K562 (cell line): ENCODE measurements around the gene C12orf42. TPM values are rescaled to one million over a fixed set of nuclear protein-coding genes. Genes with fewer than 3 reads are reported as not detected.

Source experiments
- ATAC-seq: fragments of 200-7000 bp; cut with Tn5 transposase; 3 replicates; pipeline ENCODE4 v1.9.1; 2020; ENCODE audit warnings: moderate library complexity
- BruUV-seq: library from RNA; stranded (reverse); fragments of 400-500 nt; replicated peaks from 2 replicates; lab custom pipeline; 2021; lab: Mats Ljungman, UMichigan
- CTCF ChIA-PET: fragments of 300-600 bp; formaldehyde crosslinking; extraction: SDS; loops from one replicate; lab custom pipeline; 2021; ENCODE audit warnings: low intra/inter-chr PET ratio; lab: Yijun Ruan, JAX
- POLR2A ChIA-PET: fragments of 300-600, 350-650 bp; sonication (Branson Sonifier 250); formaldehyde crosslinking; extraction: SDS; loops from one replicate; lab custom pipeline; 2021; ENCODE audit warnings: antibody characterized with exemption, inconsistent platforms; lab: Yijun Ruan, JAX
- DNase-seq, 4 experiments: peaks; one replicate each; pipeline versions ENCODE4 v3.0.0 to v3.0.0-alpha.2; 2011 to 2018; ENCODE audit warnings: low spot score in 3 of 4, mixed read lengths in 3 of 4; ENCODE audit errors: extremely low read depth in 1 of 4
- FAIRE-seq: peaks from 2 replicates; lab custom pipeline; 2011; peaks lifted over from hg19 to GRCh38; lab: Jason Lieb, UNC
- H2AFZ ChIP-seq: 2 replicates; pipeline ENCODE4 v1.6.0; 2011; ENCODE audit warnings: low read depth, low read length, control low read depth, inconsistent platforms
- H3K27ac ChIP-seq: fragments of 200-600 bp; 3 replicates; pipeline ENCODE4 v1.8.0; 2011; ENCODE audit warnings: low read depth, mild to moderate bottlenecking, control low read depth, inconsistent platforms, low read length, moderate library complexity, mixed read lengths; ENCODE audit errors: extremely low read depth
- H3K27me3 ChIP-seq, 2 experiments: fragments of 300-600 bp in 1 of 2; 2 replicates in 1 of 2; 3 replicates in 1 of 2; pipeline versions ENCODE4 v1.6.0 to v1.8.0; 2011; ENCODE audit warnings: inconsistent platforms in 2 of 2, low read length in 2 of 2, mild to moderate bottlenecking in 1 of 2, mixed read lengths in 1 of 2, moderate library complexity in 1 of 2; ENCODE audit not compliant: control insufficient read depth in 2 of 2, insufficient read depth in 2 of 2
- H3K36me3 ChIP-seq: fragments of 300-600 bp; 3 replicates; pipeline ENCODE4 v1.8.0; 2011; ENCODE audit warnings: mild to moderate bottlenecking, low read length, inconsistent platforms; ENCODE audit not compliant: control insufficient read depth, insufficient read depth
- H3K4me1 ChIP-seq, 2 experiments: fragments of 200-600 bp in 1 of 2; replicated peaks in 1 of 2; 2 replicates in 1 of 2; 3 replicates in 1 of 2; pipeline versions ENCODE4 v1.5.1 to v1.8.0; 2011; ENCODE audit warnings: inconsistent platforms in 2 of 2, low read length in 2 of 2, mild to moderate bottlenecking in 1 of 2, mixed read lengths in 1 of 2, moderate library complexity in 1 of 2; ENCODE audit not compliant: control insufficient read depth in 2 of 2, insufficient read depth in 2 of 2
- H3K4me2 ChIP-seq: 2 replicates; pipeline ENCODE4 v1.6.1; 2011; ENCODE audit warnings: low read length, control low read depth, inconsistent platforms, mixed read lengths; ENCODE audit not compliant: insufficient read depth
- H3K4me3 ChIP-seq: fragments of 200-600 bp; sonication (generic), shearing (Covaris generic); 2 replicates; pipeline ENCODE4 v1.5.1; 2016; ENCODE audit warnings: control low read depth, inconsistent platforms
- H3K79me2 ChIP-seq: fragments of 200-600 bp; 3 replicates; pipeline ENCODE4 v1.8.0; 2011; ENCODE audit warnings: low read length, inconsistent platforms; ENCODE audit not compliant: control insufficient read depth, insufficient read depth
- H3K9ac ChIP-seq, 2 experiments: 2 replicates each; pipeline versions ENCODE4 v1.6.0 to v1.6.1; 2011; ENCODE audit warnings: low read depth in 2 of 2, low read length in 2 of 2, control low read depth in 1 of 2, inconsistent platforms in 1 of 2, mild to moderate bottlenecking in 1 of 2, mixed read lengths in 1 of 2; ENCODE audit not compliant: insufficient read depth in 1 of 2
- H3K9me1 ChIP-seq: one replicate; pipeline ENCODE4 v1.6.0; 2011; ENCODE audit warnings: inconsistent platforms, mild to moderate bottlenecking, low read length, moderate library complexity; ENCODE audit not compliant: control insufficient read depth, insufficient read depth
- H3K9me3 ChIP-seq: replicated peaks from 2 replicates; pipeline ENCODE4 v1.5.1; 2011; ENCODE audit warnings: low read depth, low read length, inconsistent platforms; ENCODE audit not compliant: control insufficient read depth, insufficient read depth
- H4K20me1 ChIP-seq: replicated peaks from 2 replicates; pipeline ENCODE4 v1.6.1; 2011; ENCODE audit warnings: low read length, inconsistent platforms, mixed read lengths; ENCODE audit not compliant: control insufficient read depth, insufficient read depth
- CBFA2T2 ChIP-seq: fragments of 450-650 bp; conservative IDR thresholded peaks from 2 replicates; pipeline ENCODE4 v1.6.1; 2017; ENCODE audit warnings: mild to moderate bottlenecking
- HOMEZ ChIP-seq: fragments of 250-450 bp; sonication (Bioruptor Pico); IDR thresholded peaks from 2 replicates; pipeline ENCODE4 v1.4.0; 2020; ENCODE audit warnings: mild to moderate bottlenecking, moderate library complexity
- NONO ChIP-seq, 2 experiments: fragments of 200-400 bp in 1 of 2; fragments of 450-650 bp in 1 of 2; formaldehyde crosslinking in 1 of 2; IDR thresholded peaks; 2 replicates each; pipeline ENCODE4 v1.6.1; 2017; ENCODE audit warnings: low read depth in 2 of 2, mild to moderate bottlenecking in 2 of 2, moderate library complexity in 2 of 2, low read length in 1 of 2
- PML ChIP-seq: IDR thresholded peaks from 2 replicates; pipeline ENCODE4 v1.6.1; 2012; ENCODE audit warnings: low read length, inconsistent platforms
- RBM15 ChIP-seq: fragments of 200-400 bp; formaldehyde crosslinking; IDR thresholded peaks from 2 replicates; pipeline ENCODE4 v1.6.1; 2018; ENCODE audit warnings: mild to moderate bottlenecking, low read length, moderate library complexity; ENCODE audit not compliant: insufficient read depth
- SNAPC5 ChIP-seq: fragments of 250-450 bp; sonication (Bioruptor Pico); IDR thresholded peaks from 2 replicates; pipeline ENCODE4 v1.8.0; 2021; ENCODE audit warnings: moderate library complexity, mild to moderate bottlenecking, inconsistent platforms
- TAF9B ChIP-seq: fragments of 450-650 bp; IDR thresholded peaks from 2 replicates; pipeline ENCODE4 v1.6.1; 2018; ENCODE audit warnings: mild to moderate bottlenecking; ENCODE audit not compliant: partially characterized antibody
- TFE3 ChIP-seq: fragments of 450-650 bp; formaldehyde crosslinking; IDR thresholded peaks from 2 replicates; pipeline ENCODE4 v1.4.0; 2020; ENCODE audit warnings: mild to moderate bottlenecking, mixed read lengths
- TRIM24 ChIP-seq, 2 experiments: fragments of 450-650 bp; IDR thresholded peaks; 2 replicates each; pipeline ENCODE4 v1.6.1; 2016
- USF2 ChIP-seq: sonication (generic); formaldehyde crosslinking; IDR thresholded peaks from 2 replicates; pipeline ENCODE4 v1.5.0; 2020; ENCODE audit warnings: missing genetic modification reagents
- ZNF174 ChIP-seq: fragments of 250-450 bp; sonication (Bioruptor Pico); IDR thresholded peaks from 2 replicates; pipeline ENCODE4 v1.4.0; 2020; ENCODE audit warnings: mild to moderate bottlenecking
- ZNF280B ChIP-seq: fragments of 250-450 bp; sonication (Bioruptor Pico); IDR thresholded peaks from 2 replicates; pipeline ENCODE4 v1.5.1; 2021; ENCODE audit warnings: mild to moderate bottlenecking
- ZNF324 ChIP-seq: fragments of 250-450 bp; sonication (Bioruptor Pico); IDR thresholded peaks from 2 replicates; pipeline ENCODE4 v1.4.0; 2020; ENCODE audit warnings: mild to moderate bottlenecking
- WGBS: fragments of 100-300 bp; shearing (Covaris generic); methylation state at CpG from one replicate; pipeline ENCODE4 v1.1.6; 2016; ENCODE audit warnings: low coverage, mixed read lengths; ENCODE audit not compliant: insufficient coverage; ENCODE audit errors: missing lambda C conversion rate; 5-methylcytosine and 5-hydroxymethylcytosine counted together
- in situ Hi-C: fragments of 300-500 bp; cut with MboI; formaldehyde crosslinking; loops from 4 replicates; pipeline ENCODE4 v1.15.0; 2018; ENCODE audit warnings: inconsistent platforms, mixed read lengths
- intact Hi-C: fragments of 100-400 bp; cut with micrococcal nuclease; formaldehyde crosslinking; loops from 2 replicates; pipeline ENCODE4 v1.14.2; 2022
- polyA plus RNA-seq, 8 experiments: library from polyadenylated mRNA; depleted of rRNA in 4 of 8; stranded (reverse) in 5 of 8; unstranded in 3 of 8; fragments of >200 nt; fragmentation: Nextera tagmentation in 2 of 8; fragmentation: Illumina TruSeq in 1 of 8; extraction: Ambion mirVana in 2 of 8; extraction: Trizol in 1 of 8; gene quantifications; 2 replicates each; pipeline versions ENCODE4 v1.2.1 to v1.2.3, GENCODE V29; 2011 to 2014; ENCODE audit warnings: inconsistent platforms in 1 of 8, missing spikeins in 1 of 8
- total RNA-seq, 7 experiments: library from RNA; depleted of rRNA in 6 of 7; stranded (reverse); fragments of >200 nt in 6 of 7; fragmentation: Illumina TruSeq in 2 of 7; extraction: Trizol in 2 of 7; gene quantifications; 2 replicates each; pipeline versions ENCODE4 v1.2.1 to v1.2.3, GENCODE V29; 2011 to 2021; ENCODE audit warnings: low replicate concordance in 1 of 7

C12orf42 gene
- total and polyA plus RNA-seq, 9 of the 15 experiments (the other 6 are each of a cell fraction or from before 2014, with no cell fraction given), result not detected

- no peaks in the 10 kb centered on the region for H3K79me2 ChIP-seq
- no peaks in the 10 kb centered on the region for H3K9me1 ChIP-seq
- intact Hi-C loops, result loop anchor here (2.0 kb wide), 1 partner anchor 557 kb away; no protein-coding TSS in a partner anchor
- no peak overlapping the region for H3K9ac ChIP-seq
- WGBS, result 5% methylated on average over 9 of the region's 9 CpGs
- DNase-seq (no peak), ATAC-seq (no peak; the same call in 2 of the 3 replicates), FAIRE-seq (no peak)
- no peaks in the 10 kb centered on the region for H4K20me1 ChIP-seq
- no peaks in the 10 kb centered on the region for H3K36me3 ChIP-seq
- POLR2A ChIA-PET, result interaction anchor here (0.7 kb wide), 1 partner anchor 366 kb away, joined by 3 read pairs; no protein-coding TSS in a partner anchor
- H2AFZ ChIP-seq, result no peak overlapping the region
- H3K4me2 ChIP-seq, result no peak overlapping the region
- H3K4me3 ChIP-seq, result no peak overlapping the region
- BruUV-seq, result no TSS peak
- TF ChIP-seq CBFA2T2 (no peak), TAF9B (no peak), NONO (IDR thresholded peaks at IDR 0.05; ENCODE audit: low read depth in 2 of 2, low read length in 1 of 2) (no peak), ZNF324 (CRISPR knock-in tag) (no peak), USF2 (CRISPR knock-in tag) (peak; percentile 43), HOMEZ (CRISPR knock-in tag) (no peak), ZNF174 (CRISPR knock-in tag) (no peak), SNAPC5 (CRISPR knock-in tag) (no peak), TFE3 (CRISPR knock-in tag) (peak; percentile 76), RBM15 (no peak), TRIM24 (IDR thresholded peaks at IDR 0.05) (no peak), PML (no peak), ZNF280B (no peak)
- no peaks in the 10 kb centered on the region for H3K4me1 ChIP-seq
- H3K9me3 ChIP-seq, result no peaks in the 10 kb centered on the region
- in situ Hi-C loops, result no loop called here
- H3K27me3 ChIP-seq, result no peaks in the 10 kb centered on the region
- H3K27ac ChIP-seq, result no peak overlapping the region
- CTCF ChIA-PET, result no interaction called here
Observed at GRCh38 chr12:103505371-103506236, 9.8 kb upstream of the C12orf42 start.
